Progenitor cell of endocrine pancreas (in vitro differentiated cells): ENCODE measurements around the gene SAFB. TPM values are rescaled to one million over a fixed set of nuclear protein-coding genes. Genes with fewer than 3 reads are reported as not detected.
A peak's percentile ranks its signal among the peaks of the same experiment; 100 is the strongest.

Experiments
- DNase-seq: peaks from one replicate; pipeline ENCODE4 v3.0.0; 2021; ENCODE audit warnings: low spot score; ENCODE audit not compliant: unreplicated experiment
- H3K27ac Mint-ChIP-seq: 2 replicates; pipeline ENCODE4 v1.8.0; 2021; ENCODE audit warnings: mild to moderate bottlenecking, moderate library complexity, mixed read lengths
- H3K27me3 Mint-ChIP-seq: 2 replicates; pipeline ENCODE4 v1.8.0; 2021; ENCODE audit warnings: mixed read lengths
- H3K36me3 Mint-ChIP-seq: 2 replicates; pipeline ENCODE4 v1.8.0; 2022; ENCODE audit warnings: mixed read lengths; ENCODE audit not compliant: insufficient read depth
- H3K4me1 Mint-ChIP-seq: 2 replicates; pipeline ENCODE4 v1.8.0; 2021; ENCODE audit warnings: low read depth, mixed read lengths
- H3K4me3 Mint-ChIP-seq: 2 replicates; pipeline ENCODE4 v1.8.0; 2021; ENCODE audit warnings: low read depth, mild to moderate bottlenecking, moderate library complexity, mixed read lengths
- H3K9me3 Mint-ChIP-seq: 2 replicates; pipeline ENCODE4 v1.8.0; 2021; ENCODE audit warnings: low read depth, mixed read lengths
- CTCF ChIP-seq: fragments of 200-600 bp; sonication (generic); IDR thresholded peaks from one replicate; pipeline ENCODE4 v1.5.0; 2021; ENCODE audit warnings: antibody characterized with exemption, mild to moderate bottlenecking; ENCODE audit not compliant: unreplicated experiment
- total RNA-seq: library from RNA; stranded (reverse); gene quantifications from 2 replicates; pipeline ENCODE4 v1.2.1, GENCODE V29; 2021

The SAFB gene
- total RNA-seq, 1 donor from 2014 or later, result 169 TPM

- no peak overlapping the region for H3K4me3 Mint-ChIP-seq
- no peaks in the 10 kb centered on the region for H3K27me3 Mint-ChIP-seq
- no peak overlapping the region for H3K27ac Mint-ChIP-seq
- H3K4me1 Mint-ChIP-seq, result peaks cover 9% of the 10 kb centered on the region
- no peak for DNase-seq
- no peaks in the 10 kb centered on the region for H3K9me3 Mint-ChIP-seq
- H3K36me3 Mint-ChIP-seq, result peaks cover under 1% of the 10 kb centered on the region
- TF ChIP-seq CTCF, result no peak
Measured at GRCh38 chr19:5693195-5694166, 70.6 kb downstream of the SAFB start.

GRCh38 chr19:5694167-5694955 lies 71.5 kb downstream of the SAFB start:
- Mint-ChIP-seq H3K9me3 (no peaks in the 10 kb centered on the region), H3K4me1 (peaks cover 9% of the 10 kb centered on the region), H3K27me3 (no peaks in the 10 kb centered on the region), H3K36me3 (peaks cover 5% of the 10 kb centered on the region), H3K4me3 (no peak overlapping the region), H3K27ac (peak overlapping the region; percentile 74)
- no peak for TF ChIP-seq CTCF
- no peak for DNase-seq

- H3K27ac Mint-ChIP-seq, result no peak overlapping the region
- no peaks in the 10 kb centered on the region for H3K9me3 Mint-ChIP-seq
Measured at GRCh38 chr19:5694956-5695648, 72.2 kb downstream of the SAFB start.

GRCh38 chr19:5695649-5696195 lies 72.8 kb downstream of the SAFB start:
- Mint-ChIP-seq H3K4me3 (no peak overlapping the region), H3K27ac (no peak overlapping the region), H3K27me3 (no peaks in the 10 kb centered on the region), H3K4me1 (peaks cover 5% of the 10 kb centered on the region), H3K36me3 (peaks cover 8% of the 10 kb centered on the region), H3K9me3 (no peaks in the 10 kb centered on the region)
- DNase-seq, result no peak
- TF ChIP-seq CTCF, result no peak

More at GRCh38 chr19:5694956-5695648, 72.2 kb downstream of the SAFB start:
- no peak for TF ChIP-seq CTCF
- no peak overlapping the region for H3K4me3 Mint-ChIP-seq
- no peaks in the 10 kb centered on the region for H3K27me3 Mint-ChIP-seq
- peaks cover 8% of the 10 kb centered on the region for H3K4me1 Mint-ChIP-seq
- H3K36me3 Mint-ChIP-seq, result peaks cover 5% of the 10 kb centered on the region
- DNase-seq, result no peak
